H9 (cell line): ENCODE results near the gene TTC28. TPM values are rescaled to one million over a fixed set of nuclear protein-coding genes. Genes with fewer than 3 reads are reported as not detected.

ENCODE experiments used
- DNase-seq: peaks from one replicate; pipeline ENCODE4 v3.0.0-alpha.2; 2017
- H2AFZ ChIP-seq: one replicate; pipeline ENCODE4 v1.6.1; 2013; ENCODE audit warnings: mild to moderate bottlenecking, low read length, control low read depth, moderate library complexity
- H2AK5ac ChIP-seq: 2 replicates; pipeline ENCODE4 v1.6.1; 2013; ENCODE audit warnings: low read length, control low read depth, mixed read lengths; ENCODE audit not compliant: insufficient read length
- H2BK120ac ChIP-seq: one replicate; pipeline ENCODE4 v1.6.1; 2013; ENCODE audit warnings: low read depth, mild to moderate bottlenecking, low read length, control low read depth, inconsistent platforms; ENCODE audit not compliant: poor library complexity, severe bottlenecking
- H2BK12ac ChIP-seq: 2 replicates; pipeline ENCODE4 v1.6.1; 2013; ENCODE audit warnings: low read length, control low read depth, mixed read lengths, low read depth; ENCODE audit not compliant: insufficient read length
- H2BK15ac ChIP-seq: 2 replicates; pipeline ENCODE4 v1.6.1; 2013; ENCODE audit warnings: low read depth, low read length, control low read depth
- H2BK20ac ChIP-seq: one replicate; pipeline ENCODE4 v1.6.1; 2013; ENCODE audit warnings: low read depth, mild to moderate bottlenecking, low read length, control low read depth, inconsistent platforms; ENCODE audit not compliant: poor library complexity, severe bottlenecking
- H2BK5ac ChIP-seq: 2 replicates; pipeline ENCODE4 v1.6.1; 2013; ENCODE audit warnings: low read length, control low read depth, mixed read lengths; ENCODE audit not compliant: insufficient read length
- H3K14ac ChIP-seq: 2 replicates; pipeline ENCODE4 v1.6.1; 2013; ENCODE audit warnings: low read length, control low read depth; ENCODE audit not compliant: insufficient read depth
- H3K18ac ChIP-seq: 2 replicates; pipeline ENCODE4 v1.6.1; 2013; ENCODE audit warnings: low read depth, mild to moderate bottlenecking, mixed read lengths, low read length, control low read depth; ENCODE audit not compliant: insufficient read length
- H3K23ac ChIP-seq: 2 replicates; pipeline ENCODE4 v1.6.1; 2013; ENCODE audit warnings: low read length, control low read depth, mixed read lengths, low read depth; ENCODE audit not compliant: insufficient read length
- H3K23me2 ChIP-seq: 2 replicates; pipeline ENCODE4 v1.6.1; 2013; ENCODE audit warnings: low read depth, mild to moderate bottlenecking, mixed read lengths, low read length, control low read depth; ENCODE audit not compliant: insufficient read length, poor library complexity, severe bottlenecking
- H3K27ac ChIP-seq: 2 replicates; pipeline ENCODE4 v1.5.1; 2013; ENCODE audit warnings: low read length, control low read depth, mixed read lengths, low read depth; ENCODE audit not compliant: insufficient read length
- H3K27me3 ChIP-seq: 2 replicates; pipeline ENCODE4 v1.6.1; 2013; ENCODE audit warnings: low read length, control low read depth, inconsistent platforms; ENCODE audit not compliant: insufficient read depth
- H3K4ac ChIP-seq: 2 replicates; pipeline ENCODE4 v1.6.1; 2013; ENCODE audit warnings: low read depth, mild to moderate bottlenecking, control low read depth, inconsistent platforms, low read length, moderate library complexity
- H3K4me1 ChIP-seq: 2 replicates; pipeline ENCODE4 v1.6.1; 2013; ENCODE audit warnings: low read length, control low read depth, inconsistent platforms; ENCODE audit not compliant: insufficient read depth
- H3K4me2 ChIP-seq: 2 replicates; pipeline ENCODE4 v1.6.1; 2013; ENCODE audit warnings: low read length, control low read depth, mixed read lengths; ENCODE audit not compliant: insufficient read length, insufficient read depth
- H3K56ac ChIP-seq: 2 replicates; pipeline ENCODE4 v1.6.1; 2013; ENCODE audit warnings: low read depth, mild to moderate bottlenecking, mixed read lengths, low read length, control low read depth; ENCODE audit not compliant: insufficient read length
- H3K79me1 ChIP-seq: 2 replicates; pipeline ENCODE4 v1.6.1; 2013; ENCODE audit warnings: low read depth, mild to moderate bottlenecking, moderate library complexity, low read length, control low read depth, inconsistent platforms; ENCODE audit not compliant: insufficient read depth, poor library complexity, severe bottlenecking
- H3K79me2 ChIP-seq: 2 replicates; pipeline ENCODE4 v1.6.1; 2013; ENCODE audit warnings: low read length, control low read depth, inconsistent platforms; ENCODE audit not compliant: insufficient read depth
- H3K9ac ChIP-seq: 2 replicates; pipeline ENCODE4 v1.6.1; 2013; ENCODE audit warnings: low read length, control low read depth, mixed read lengths; ENCODE audit not compliant: insufficient read length; ENCODE audit errors: extremely low read depth
- H3K9me3 ChIP-seq: one replicate; pipeline ENCODE4 v1.6.1; 2013; ENCODE audit warnings: low read depth, low read length, inconsistent platforms; ENCODE audit not compliant: control insufficient read depth
- H3T11ph ChIP-seq: one replicate; pipeline ENCODE4 v1.6.1; 2013; ENCODE audit warnings: mild to moderate bottlenecking, low read length, control low read depth, inconsistent platforms
- H4K20me1 ChIP-seq: one replicate; pipeline ENCODE4 v1.6.1; 2013; ENCODE audit not compliant: control insufficient read depth, insufficient read length, insufficient read depth
- H4K5ac ChIP-seq: 2 replicates; pipeline ENCODE4 v1.6.1; 2013; ENCODE audit warnings: low read depth, mild to moderate bottlenecking, mixed read lengths, low read length, control low read depth; ENCODE audit not compliant: insufficient read length
- H4K8ac ChIP-seq: replicated peaks from 2 replicates; pipeline ENCODE4 v1.6.1; 2013; ENCODE audit warnings: low read length, control low read depth, mixed read lengths, low read depth; ENCODE audit not compliant: insufficient read length
- H4K91ac ChIP-seq: 2 replicates; pipeline ENCODE4 v1.6.1; 2013; ENCODE audit warnings: low read depth, mild to moderate bottlenecking, moderate library complexity, mixed read lengths, low read length, control low read depth; ENCODE audit not compliant: insufficient read length
- H3K27ac Mint-ChIP-seq, 3 experiments: 2 replicates in 2 of 3; 3 replicates in 1 of 3; pipeline ENCODE4 v1.8.0; 2020 to 2021; ENCODE audit warnings: mixed read lengths in 3 of 3, mild to moderate bottlenecking in 1 of 3, moderate library complexity in 1 of 3
- H3K27me3 Mint-ChIP-seq: 2 replicates; pipeline ENCODE4 v1.8.0; 2021; ENCODE audit warnings: low read depth, mild to moderate bottlenecking, moderate library complexity, mixed read lengths
- H3K36me3 Mint-ChIP-seq, 3 experiments: 2 replicates in 2 of 3; 3 replicates in 1 of 3; pipeline ENCODE4 v1.8.0; 2020 to 2021; ENCODE audit warnings: low read depth in 3 of 3, mixed read lengths in 3 of 3; ENCODE audit not compliant: insufficient read depth in 1 of 3
- H3K4me1 Mint-ChIP-seq, 2 experiments: 2 replicates each; pipeline ENCODE4 v1.8.0; 2020; ENCODE audit warnings: mixed read lengths in 2 of 2
- H3K4me3 Mint-ChIP-seq, 2 experiments: 2 replicates in 1 of 2; 3 replicates in 1 of 2; pipeline ENCODE4 v1.8.0; 2020 to 2021; ENCODE audit warnings: mild to moderate bottlenecking in 2 of 2, mixed read lengths in 2 of 2, moderate library complexity in 1 of 2
- H3K9me3 Mint-ChIP-seq, 2 experiments: 2 replicates in 1 of 2; 3 replicates in 1 of 2; pipeline ENCODE4 v1.8.0; 2020; ENCODE audit warnings: mild to moderate bottlenecking in 2 of 2, mixed read lengths in 2 of 2, moderate library complexity in 1 of 2
- WGBS: extraction: QIAGEN DNeasy Blood & Tissue Kit; methylation state at CpG from one replicate; pipeline ENCODE4 v1.1.7; 2013; ENCODE audit warnings: missing lambda C conversion rate, low lambda C conversion rate, mixed read lengths; ENCODE audit not compliant: insufficient read length; ENCODE audit errors: extremely low coverage; 5-methylcytosine and 5-hydroxymethylcytosine counted together
- total RNA-seq: library from RNA; stranded (reverse); gene quantifications from 2 replicates; pipeline ENCODE4 v1.2.1, GENCODE V29; 2021
- TF ChIP-seq, protein P1 (sequence below): fragments of 200-600 bp; sonication (generic); conservative IDR thresholded peaks from 3 replicates; pipeline ENCODE4 v1.8.0; 2021; ENCODE audit warnings: antibody characterized with exemption, mild to moderate bottlenecking

Gene TTC28
- total RNA-seq, 1 experiment from 2014 or later = 13.6 TPM

DNA sequence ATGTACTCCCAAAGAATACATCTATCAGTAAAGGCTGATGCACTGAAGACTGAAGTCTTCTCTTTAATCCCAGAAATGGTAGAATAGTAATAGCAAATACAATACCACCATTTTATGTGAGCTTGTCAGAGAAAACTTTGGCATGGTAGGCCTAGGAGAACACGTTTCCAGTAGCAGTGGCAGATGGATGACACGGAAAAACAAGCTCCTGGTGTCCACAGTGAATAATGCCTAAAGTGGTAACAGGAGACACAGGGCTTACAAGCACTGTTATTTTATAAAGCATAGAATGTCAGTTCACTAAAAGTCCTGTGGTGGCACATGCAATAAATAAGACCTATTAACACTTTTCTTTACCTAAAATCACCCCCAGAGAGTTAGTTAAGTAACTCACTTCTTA lies 277.6 kb downstream of the TTC28 start:
- no peak for DNase-seq
- Histone ChIP-seq H2AK5ac (no peak overlapping the region), H3K18ac (no peak overlapping the region), H4K91ac (no peak overlapping the region), H3K9me3 (peaks cover 8% of the 10 kb centered on the region), H2AFZ (no peak overlapping the region), H3K4ac (no peak overlapping the region), H2BK12ac (no peak overlapping the region), H3K56ac (no peak overlapping the region), H2BK20ac (no peak overlapping the region), H3K79me2 (no peaks in the 10 kb centered on the region), H3T11ph (no peak overlapping the region), H3K14ac (no peak overlapping the region), H3K27me3 (no peaks in the 10 kb centered on the region), H3K9ac (no peak overlapping the region), H4K8ac (no peak overlapping the region), H3K4me2 (no peak overlapping the region), H3K23ac (no peak overlapping the region), H4K20me1 (no peaks in the 10 kb centered on the region), H4K5ac (no peak overlapping the region), H3K27ac (no peak overlapping the region), H3K4me1 (no peaks in the 10 kb centered on the region), H2BK5ac (no peak overlapping the region), H2BK120ac (no peak overlapping the region), H3K79me1 (no peaks in the 10 kb centered on the region), H2BK15ac (no peak overlapping the region), H3K23me2 (no peaks in the 10 kb centered on the region)
- WGBS = no CpG with 5 or more reads among the region's 2 CpGs
- no peaks in the 10 kb centered on the region for H3K27me3 Mint-ChIP-seq
- H3K9me3 Mint-ChIP-seq = peaks cover 3 to 5% of the 10 kb centered on the region in 2 experiments; a peak in 3 of 5 replicates
- TF ChIP-seq, protein P1, sequence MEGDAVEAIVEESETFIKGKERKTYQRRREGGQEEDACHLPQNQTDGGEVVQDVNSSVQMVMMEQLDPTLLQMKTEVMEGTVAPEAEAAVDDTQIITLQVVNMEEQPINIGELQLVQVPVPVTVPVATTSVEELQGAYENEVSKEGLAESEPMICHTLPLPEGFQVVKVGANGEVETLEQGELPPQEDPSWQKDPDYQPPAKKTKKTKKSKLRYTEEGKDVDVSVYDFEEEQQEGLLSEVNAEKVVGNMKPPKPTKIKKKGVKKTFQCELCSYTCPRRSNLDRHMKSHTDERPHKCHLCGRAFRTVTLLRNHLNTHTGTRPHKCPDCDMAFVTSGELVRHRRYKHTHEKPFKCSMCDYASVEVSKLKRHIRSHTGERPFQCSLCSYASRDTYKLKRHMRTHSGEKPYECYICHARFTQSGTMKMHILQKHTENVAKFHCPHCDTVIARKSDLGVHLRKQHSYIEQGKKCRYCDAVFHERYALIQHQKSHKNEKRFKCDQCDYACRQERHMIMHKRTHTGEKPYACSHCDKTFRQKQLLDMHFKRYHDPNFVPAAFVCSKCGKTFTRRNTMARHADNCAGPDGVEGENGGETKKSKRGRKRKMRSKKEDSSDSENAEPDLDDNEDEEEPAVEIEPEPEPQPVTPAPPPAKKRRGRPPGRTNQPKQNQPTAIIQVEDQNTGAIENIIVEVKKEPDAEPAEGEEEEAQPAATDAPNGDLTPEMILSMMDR = no peak
- H3K4me1 Mint-ChIP-seq = no peaks in the 10 kb centered on the region
- peaks cover 0 to 11% (median 3%) of the 10 kb centered on the region in 3 experiments; a peak in 4 of 7 replicates for H3K36me3 Mint-ChIP-seq
- H3K4me3 Mint-ChIP-seq = no peak overlapping the region
- no peak overlapping the region for H3K27ac Mint-ChIP-seq
